HG03064 (cell line): ENCODE data around the gene MIXL1.
"Not testable (repeated sequence)": the region's sequence is repeated elsewhere in the genome, so short reads cannot be mapped to it uniquely, and the experiment has no call there.

Experiments
- ATAC-seq: cut with Tn5 transposase; IDR thresholded peaks from one replicate; pipeline ENCODE4 v1.9.1; 2021; ENCODE audit warnings: low read depth; ENCODE audit not compliant: unreplicated experiment

The MIXL1 gene

DNA sequence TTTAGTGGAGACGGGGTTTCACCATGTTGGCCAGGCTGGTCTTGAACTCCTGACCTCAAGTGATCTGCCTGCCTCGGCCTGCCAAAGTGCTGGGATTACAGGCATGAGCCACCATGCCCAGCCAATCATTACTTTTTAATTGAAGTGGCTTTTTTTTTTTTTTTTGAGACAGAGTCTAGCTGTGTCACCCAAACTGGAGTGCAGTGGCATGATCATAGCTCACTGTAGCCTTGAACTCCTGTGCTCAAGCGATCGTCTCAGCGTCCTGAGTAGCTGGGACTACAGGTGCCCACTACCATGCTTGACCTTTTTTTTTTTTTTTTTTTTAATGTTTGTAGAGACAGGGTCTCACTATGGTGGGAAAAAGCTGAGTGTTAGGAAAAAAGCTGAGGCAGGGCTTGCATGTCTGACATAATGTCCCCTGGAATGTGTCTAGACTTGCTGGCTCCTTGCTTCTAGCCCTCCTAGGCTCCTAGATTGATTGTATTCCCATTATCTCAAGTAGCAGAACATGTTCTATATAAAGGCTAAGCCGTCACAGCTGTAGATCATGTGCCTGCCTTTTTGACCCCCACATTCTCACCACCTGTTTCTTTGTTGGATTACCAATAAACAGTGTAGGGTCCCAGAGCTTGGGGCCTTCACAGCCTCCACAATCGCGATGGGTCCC is 48.9 kb downstream of the MIXL1 start:
- not testable (repeated sequence) for ATAC-seq

DNA sequence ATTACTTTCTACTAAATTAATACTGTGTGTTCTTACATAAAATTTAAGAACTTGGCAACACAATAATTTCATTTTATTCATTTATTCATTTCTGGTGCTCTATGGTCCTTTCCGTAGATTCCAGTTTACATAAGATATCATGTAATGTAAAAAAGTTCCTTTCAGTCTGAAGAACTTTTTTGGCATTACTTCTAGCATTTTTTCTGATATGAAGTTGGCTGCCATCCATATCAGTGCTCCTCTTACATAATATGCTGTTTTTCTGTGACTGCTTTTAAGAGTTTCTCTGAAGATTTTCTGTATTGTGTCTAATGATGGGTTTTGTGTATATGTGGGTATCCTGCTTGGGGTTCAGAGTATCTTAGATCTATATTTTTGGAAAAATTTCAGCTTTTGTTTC is 50.7 kb downstream of the MIXL1 start:
- ATAC-seq: no peak

DNA sequence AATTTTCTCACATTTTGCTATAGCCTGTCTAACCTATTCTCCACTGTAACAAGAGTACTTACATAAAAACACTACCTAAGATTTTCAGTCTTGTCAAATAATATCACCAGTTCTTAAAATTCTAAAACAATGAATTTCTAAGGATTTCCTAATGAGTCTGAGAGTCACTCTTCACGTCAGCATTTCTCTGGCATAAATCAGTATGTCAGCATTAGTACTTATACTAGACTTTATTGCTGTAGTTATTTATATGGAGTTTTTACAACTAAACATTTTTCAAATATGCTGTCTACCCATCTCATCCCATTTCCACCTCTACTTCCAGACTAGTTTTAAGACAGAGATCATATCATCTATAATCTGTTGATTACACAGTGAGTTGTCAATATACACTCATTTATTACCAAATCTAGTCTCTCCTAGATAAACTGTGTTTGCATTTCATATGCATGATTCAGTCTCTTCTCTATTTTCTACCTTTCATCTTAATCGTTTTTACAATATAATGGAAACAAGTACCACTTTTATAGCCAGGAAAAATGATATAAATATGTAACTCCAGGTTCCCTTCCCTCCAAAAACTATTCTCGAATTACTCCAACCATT is 52.7 kb downstream of the MIXL1 start:
- ATAC-seq: no peak
